Nephron (organoid): Measurements from ENCODE around the gene GLI3.
A peak's percentile ranks its signal among the peaks of the same experiment; 100 is the strongest.

Experiments used
- H3K27ac Mint-ChIP-seq, 3 experiments: 2 replicates each; pipeline ENCODE4 v1.8.0; 2020; ENCODE audit warnings: mixed read lengths in 3 of 3, mild to moderate bottlenecking in 2 of 3, moderate library complexity in 1 of 3
- H3K27me3 Mint-ChIP-seq: 2 replicates; pipeline ENCODE4 v1.8.0; 2021; ENCODE audit warnings: low read depth, mild to moderate bottlenecking, moderate library complexity, mixed read lengths
- H3K36me3 Mint-ChIP-seq: 2 replicates; pipeline ENCODE4 v1.8.0; 2020; ENCODE audit warnings: low read depth, mixed read lengths
- H3K4me1 Mint-ChIP-seq: 2 replicates; pipeline ENCODE4 v1.8.0; 2020; ENCODE audit warnings: mixed read lengths
- H3K4me3 Mint-ChIP-seq, 3 experiments: 2 replicates each; pipeline ENCODE4 v1.8.0; 2020; ENCODE audit warnings: mild to moderate bottlenecking in 3 of 3, mixed read lengths in 3 of 3, moderate library complexity in 2 of 3
- H3K9me3 Mint-ChIP-seq: 2 replicates; pipeline ENCODE4 v1.8.0; 2020; ENCODE audit warnings: mixed read lengths
- TF ChIP-seq, protein P1 (sequence below), 3 experiments: fragments of 200-600 bp; sonication (generic); IDR thresholded peaks; one replicate each; pipeline ENCODE4 v1.5.0; 2021; ENCODE audit warnings: antibody characterized with exemption in 3 of 3; ENCODE audit not compliant: unreplicated experiment in 3 of 3

GLI3 gene

DNA sequence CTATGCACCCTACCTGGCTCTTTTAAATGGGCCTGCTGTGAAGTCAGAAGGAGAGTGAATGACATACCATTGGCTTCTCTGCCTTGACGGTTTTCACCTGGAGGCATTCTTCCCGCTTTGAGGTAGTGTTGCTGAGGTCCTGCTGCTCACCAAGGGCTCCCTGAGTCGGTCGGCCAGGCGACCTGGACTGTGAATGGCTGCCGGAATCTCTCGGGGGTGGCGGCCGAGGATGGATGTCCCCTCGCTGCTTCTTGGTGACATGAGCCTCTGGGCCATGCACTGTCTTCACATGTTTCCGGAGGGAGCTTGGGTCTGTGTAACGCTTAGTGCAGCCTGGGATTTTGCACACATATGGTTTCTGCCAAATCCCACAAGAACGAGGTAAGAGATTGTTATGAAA is 264.7 kb downstream of the GLI3 start:
- H3K27ac Mint-ChIP-seq = peak overlapping the region in 1 of 3 experiments; percentile 19
- no peaks in the 10 kb centered on the region for H3K27me3 Mint-ChIP-seq
- peaks cover 63% of the 10 kb centered on the region for H3K36me3 Mint-ChIP-seq
- TF ChIP-seq, protein P1, sequence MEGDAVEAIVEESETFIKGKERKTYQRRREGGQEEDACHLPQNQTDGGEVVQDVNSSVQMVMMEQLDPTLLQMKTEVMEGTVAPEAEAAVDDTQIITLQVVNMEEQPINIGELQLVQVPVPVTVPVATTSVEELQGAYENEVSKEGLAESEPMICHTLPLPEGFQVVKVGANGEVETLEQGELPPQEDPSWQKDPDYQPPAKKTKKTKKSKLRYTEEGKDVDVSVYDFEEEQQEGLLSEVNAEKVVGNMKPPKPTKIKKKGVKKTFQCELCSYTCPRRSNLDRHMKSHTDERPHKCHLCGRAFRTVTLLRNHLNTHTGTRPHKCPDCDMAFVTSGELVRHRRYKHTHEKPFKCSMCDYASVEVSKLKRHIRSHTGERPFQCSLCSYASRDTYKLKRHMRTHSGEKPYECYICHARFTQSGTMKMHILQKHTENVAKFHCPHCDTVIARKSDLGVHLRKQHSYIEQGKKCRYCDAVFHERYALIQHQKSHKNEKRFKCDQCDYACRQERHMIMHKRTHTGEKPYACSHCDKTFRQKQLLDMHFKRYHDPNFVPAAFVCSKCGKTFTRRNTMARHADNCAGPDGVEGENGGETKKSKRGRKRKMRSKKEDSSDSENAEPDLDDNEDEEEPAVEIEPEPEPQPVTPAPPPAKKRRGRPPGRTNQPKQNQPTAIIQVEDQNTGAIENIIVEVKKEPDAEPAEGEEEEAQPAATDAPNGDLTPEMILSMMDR (IDR thresholded peaks at IDR 0.05; ENCODE audit: unreplicated experiment in 3 of 3) = no peak
- no peak overlapping the region for H3K4me3 Mint-ChIP-seq
- peaks cover 40% of the 10 kb centered on the region for H3K4me1 Mint-ChIP-seq
- H3K9me3 Mint-ChIP-seq = no peaks in the 10 kb centered on the region

DNA sequence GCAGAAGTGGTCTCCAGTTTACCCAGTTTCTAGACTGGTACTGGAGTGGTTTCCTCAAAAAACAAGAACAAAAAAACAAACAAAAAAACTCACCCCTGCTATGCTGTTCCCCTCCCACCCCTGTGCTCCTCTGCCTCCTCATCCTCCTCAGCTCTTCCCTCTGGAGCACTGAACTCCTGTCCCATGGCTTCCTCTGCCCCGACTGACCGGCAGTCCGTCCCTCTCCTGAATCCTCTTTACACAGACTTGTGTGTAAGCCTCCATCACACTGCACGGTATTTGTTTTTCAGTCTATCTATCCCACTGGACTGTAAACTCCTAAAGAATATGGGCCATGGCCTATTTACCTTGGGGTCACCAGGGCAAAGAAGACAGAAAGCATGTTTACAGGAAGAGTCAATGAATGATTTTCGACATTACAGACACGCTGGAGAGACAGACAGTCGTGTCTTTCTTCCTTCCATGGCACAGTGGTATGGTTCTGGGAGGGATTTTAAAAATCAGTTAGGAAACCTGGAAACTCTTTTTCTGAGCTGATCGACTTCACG is 265.3 kb downstream of the GLI3 start:
- no peaks in the 10 kb centered on the region for H3K9me3 Mint-ChIP-seq
- H3K4me3 Mint-ChIP-seq = no peak overlapping the region
- H3K36me3 Mint-ChIP-seq = peaks cover 65% of the 10 kb centered on the region
- TF ChIP-seq, protein P1 (IDR thresholded peaks at IDR 0.05; ENCODE audit: unreplicated experiment in 3 of 3) = no peak
- no peaks in the 10 kb centered on the region for H3K27me3 Mint-ChIP-seq
- peak overlapping the region in 1 of 3 experiments; percentile 36 for H3K27ac Mint-ChIP-seq
- H3K4me1 Mint-ChIP-seq = peaks cover 35% of the 10 kb centered on the region

DNA sequence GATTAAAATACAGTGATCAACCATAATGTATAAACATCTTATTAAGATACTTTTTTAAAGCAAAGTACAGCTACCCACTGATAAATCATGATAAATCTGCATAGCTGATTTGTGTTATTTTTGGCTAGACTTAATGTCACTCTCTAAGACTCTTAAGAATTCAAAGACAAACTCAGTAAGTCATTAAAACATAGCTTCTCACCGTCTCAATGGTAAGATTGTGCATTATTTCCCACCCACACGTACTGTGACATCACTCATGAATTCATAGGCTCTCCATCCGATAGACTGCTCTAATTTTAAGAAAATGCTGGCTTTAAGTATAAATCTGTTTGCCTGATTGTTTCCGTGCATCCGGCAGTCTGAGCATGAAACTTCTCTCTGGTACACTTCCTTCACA is 266.1 kb downstream of the GLI3 start:
- Mint-ChIP-seq H3K27ac (peak overlapping the region; percentile 5 to 36 (median 22)), H3K36me3 (peaks cover 70% of the 10 kb centered on the region), H3K4me1 (peaks cover 32% of the 10 kb centered on the region), H3K4me3 (no peak overlapping the region), H3K27me3 (no peaks in the 10 kb centered on the region), H3K9me3 (no peaks in the 10 kb centered on the region)
- TF ChIP-seq, protein P1 (IDR thresholded peaks at IDR 0.05; ENCODE audit: unreplicated experiment in 3 of 3) = no peak

DNA sequence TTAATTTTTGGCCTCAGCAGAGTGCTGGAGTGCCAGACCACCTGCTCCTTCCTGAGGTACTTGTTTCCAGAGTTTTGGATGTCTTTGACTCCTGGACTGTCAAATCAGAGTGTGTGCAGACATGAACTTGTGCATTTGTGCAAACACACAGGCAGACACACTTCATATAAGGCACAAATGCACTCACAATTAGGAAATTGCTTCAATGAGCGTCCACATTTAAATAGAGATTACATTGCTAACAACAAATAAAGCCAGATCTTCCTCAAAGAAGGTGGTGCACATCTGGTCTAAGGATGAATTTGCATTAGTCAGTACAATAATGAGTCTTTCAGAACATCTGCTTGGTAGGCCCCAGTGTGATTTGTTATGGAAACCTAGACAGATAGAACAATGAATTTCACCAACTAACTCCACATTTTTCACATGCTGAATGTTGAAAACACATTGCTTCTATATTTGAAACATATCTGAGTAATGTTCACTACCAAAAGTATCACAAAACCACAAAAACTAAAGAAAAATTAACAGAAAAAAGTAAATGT is 267.4 kb downstream of the GLI3 start:
- no peaks in the 10 kb centered on the region for H3K9me3 Mint-ChIP-seq
- TF ChIP-seq, protein P1 (IDR thresholded peaks at IDR 0.05; ENCODE audit: unreplicated experiment in 3 of 3) = no peak
- H3K27ac Mint-ChIP-seq = peak overlapping the region in 1 of 3 experiments; percentile 12
- H3K36me3 Mint-ChIP-seq = peaks cover 63% of the 10 kb centered on the region
- peaks cover 20% of the 10 kb centered on the region for H3K4me1 Mint-ChIP-seq
- no peak overlapping the region for H3K4me3 Mint-ChIP-seq
- no peaks in the 10 kb centered on the region for H3K27me3 Mint-ChIP-seq

DNA sequence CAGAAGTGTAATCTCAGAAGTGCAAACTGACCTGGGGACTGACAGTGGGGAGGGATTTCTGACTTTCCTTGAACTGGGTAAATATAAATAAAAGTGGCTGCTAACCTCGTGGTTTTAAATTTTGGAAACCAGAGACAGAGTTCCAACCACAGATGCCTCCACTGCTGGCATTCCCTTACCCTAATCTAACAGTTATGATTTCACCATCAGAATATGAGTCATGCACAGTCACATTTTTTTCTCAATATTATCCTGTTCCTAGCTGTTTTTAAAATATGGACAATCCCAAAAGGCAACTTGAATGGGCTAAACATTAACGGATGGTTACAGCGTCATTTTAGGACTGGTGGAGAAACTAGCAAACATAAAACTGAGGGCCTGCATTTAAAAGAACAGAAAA is 269.9 kb downstream of the GLI3 start:
- no peak overlapping the region for H3K4me3 Mint-ChIP-seq
- no peaks in the 10 kb centered on the region for H3K9me3 Mint-ChIP-seq
- TF ChIP-seq, protein P1 (IDR thresholded peaks at IDR 0.05; ENCODE audit: unreplicated experiment in 3 of 3) = no peak
- H3K4me1 Mint-ChIP-seq = peaks cover 5% of the 10 kb centered on the region
- H3K27ac Mint-ChIP-seq = no peak overlapping the region
- peaks cover 67% of the 10 kb centered on the region for H3K36me3 Mint-ChIP-seq
- H3K27me3 Mint-ChIP-seq = no peaks in the 10 kb centered on the region

DNA sequence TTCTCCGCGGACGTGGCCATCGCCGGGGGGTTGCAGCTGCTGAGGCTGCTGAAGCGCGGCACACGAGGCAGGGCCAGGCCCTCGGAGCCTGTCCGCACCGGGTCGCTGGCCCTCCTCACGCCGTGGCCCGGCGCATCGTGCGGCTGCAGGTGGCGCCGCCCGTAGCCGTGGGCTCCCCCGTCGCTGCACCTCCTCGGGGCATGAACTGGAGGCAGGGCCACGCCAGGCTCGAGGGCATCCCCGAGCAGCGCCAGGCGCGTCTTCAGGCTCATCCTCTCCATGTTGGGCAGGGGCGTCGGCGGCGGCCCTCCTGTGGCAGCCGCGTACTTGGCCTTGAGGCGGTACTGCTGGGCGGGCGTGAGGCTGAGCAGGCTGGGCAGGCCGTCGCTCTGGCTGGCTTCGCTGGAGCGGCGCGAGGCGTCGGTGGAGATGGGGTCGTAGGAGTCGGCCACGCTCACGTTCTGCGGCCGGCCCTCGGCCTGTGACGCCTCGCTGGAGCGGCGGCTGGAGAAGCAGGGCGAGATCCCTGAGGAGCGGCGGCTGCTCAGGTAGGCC is 271.0 kb downstream of the GLI3 start:
- Mint-ChIP-seq H3K4me3 (no peak overlapping the region), H3K27ac (no peak overlapping the region), H3K27me3 (no peaks in the 10 kb centered on the region), H3K9me3 (no peaks in the 10 kb centered on the region), H3K36me3 (peaks cover 69% of the 10 kb centered on the region), H3K4me1 (peaks cover 1% of the 10 kb centered on the region)
- TF ChIP-seq, protein P1 (IDR thresholded peaks at IDR 0.05; ENCODE audit: unreplicated experiment in 3 of 3) = no peak
